ENCODE data around the gene NPEPL1.

DNA sequence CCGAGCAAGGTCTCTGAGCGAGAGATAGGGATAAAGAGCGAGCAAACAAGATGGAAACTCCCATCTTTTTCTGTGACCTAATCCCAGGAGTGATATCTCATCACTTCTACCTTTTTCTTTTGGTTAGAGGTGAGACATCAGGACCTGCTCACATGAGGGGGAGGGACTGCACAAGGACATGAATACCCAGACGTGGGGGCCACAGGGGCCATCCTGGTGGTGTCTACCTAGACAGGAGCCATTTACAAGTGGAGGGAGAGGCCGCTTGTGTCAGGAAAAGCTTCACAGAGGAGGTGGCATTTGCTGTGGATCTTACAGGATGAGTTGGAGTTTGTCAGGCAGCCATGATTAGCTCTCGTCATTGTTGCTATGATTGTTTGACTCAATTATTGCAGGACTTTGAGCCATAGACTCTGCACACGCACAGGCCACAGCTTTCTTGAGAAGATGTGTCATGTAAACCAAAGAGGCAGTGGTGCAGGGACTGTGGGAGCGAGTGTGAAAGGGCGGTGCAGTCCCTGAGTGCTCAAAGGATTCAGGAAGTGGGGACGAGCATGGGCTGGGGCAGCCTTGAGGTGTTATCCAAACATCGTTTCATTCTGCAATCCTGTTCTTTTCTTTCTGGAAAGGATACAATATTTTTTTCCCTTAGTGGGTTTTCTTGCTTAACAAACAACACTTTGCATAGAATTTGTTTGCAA lies 7.7 kb downstream of the NPEPL1 start:
- no peak for TF ChIP-seq POLR2A (IDR thresholded peaks at IDR 0.05)
- no peak for TF ChIP-seq CTCF (IDR thresholded peaks at IDR 0.05)
